A549 treated with AZD9567 at 1 μM for 4 hours (cell line): ENCODE results near the gene JAZF1. TPM values are rescaled to one million over a fixed set of nuclear protein-coding genes. Genes with fewer than 3 reads are reported as not detected.

Source experiments
- total RNA-seq: library from RNA; stranded (reverse); fragments of 200-300 nt; extraction: Qiagen RNA extraction; gene quantifications from 5 replicates; pipeline ENCODE4 v1.2.3, GENCODE V29; 2022; ENCODE audit not compliant: insufficient read depth

JAZF1 gene
- 4.2 to 9.8 TPM (median 6.0 TPM) in 5 replicates for total RNA-seq

DNA sequence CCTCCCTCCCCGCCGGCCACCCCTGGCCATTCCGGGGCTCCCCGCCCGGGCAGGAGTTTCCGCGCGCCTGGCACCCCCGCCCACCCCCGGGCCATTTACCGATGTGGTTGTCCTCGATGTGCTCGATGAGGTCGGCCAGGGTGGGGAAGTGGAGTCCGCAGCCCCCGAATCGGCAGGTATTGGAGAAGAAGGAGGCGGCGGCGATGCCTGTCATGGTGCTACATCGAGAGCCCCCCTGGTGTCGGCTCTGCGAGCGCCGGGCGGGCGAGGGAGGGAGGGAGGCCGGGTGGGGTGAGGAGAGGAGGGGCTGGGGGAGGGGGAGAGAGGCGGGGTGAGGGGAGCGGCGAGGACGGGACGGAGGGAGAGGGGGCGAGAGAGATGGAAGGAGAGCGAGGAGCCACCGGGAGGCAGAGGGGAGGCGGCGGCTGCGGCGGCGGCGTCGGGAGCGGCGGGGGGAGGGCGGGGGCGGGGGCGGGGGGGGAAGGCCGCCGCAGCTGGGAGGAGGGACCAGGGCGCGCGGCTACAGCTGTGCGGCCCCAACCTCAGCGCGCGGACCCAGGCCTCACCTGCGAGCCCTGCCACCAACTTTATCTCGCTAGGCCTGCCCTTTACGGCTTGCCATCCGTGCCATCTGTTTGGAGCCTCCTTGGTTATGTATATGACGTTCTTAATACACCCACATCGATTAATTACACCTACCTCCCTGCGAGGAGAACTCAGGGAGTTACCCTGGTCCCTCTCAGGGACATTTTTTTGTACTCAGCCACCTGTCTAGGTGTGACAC is at the start of gene JAZF1:
TSS of gene JAZF1 (minus strand) at position 432 of the 784 bp plus-strand sequence.

Other genes starting within 250 kb of the JAZF1 start
- 2.0 to 5.5 TPM (median 4.5 TPM) in 5 replicates for gene CREB5, start 231.7 kb upstream of the JAZF1 start, total RNA-seq